IMR-90 (cell line): ENCODE results near the gene MRPL4.

Experiments used
- CHD1 ChIP-seq: IDR thresholded peaks from 2 replicates; pipeline ENCODE4 v1.6.1; 2012; ENCODE audit warnings: low read depth, low read length, improper control_type of control experiment
- CTCF ChIP-seq: conservative IDR thresholded peaks from 2 replicates; pipeline ENCODE4 v1.5.1; 2012; ENCODE audit warnings: mild to moderate bottlenecking, low read depth, low read length, improper control_type of control experiment
- FOS ChIP-seq: fragments of 150-350 bp; IDR thresholded peaks from 2 replicates; pipeline ENCODE4 v1.6.1; 2016; ENCODE audit warnings: low read depth, low read length
- POLR2A ChIP-seq: IDR thresholded peaks from 2 replicates; pipeline ENCODE4 v1.6.1; 2012; ENCODE audit warnings: mild to moderate bottlenecking, low read depth, low read length
- RAD21 ChIP-seq: IDR thresholded peaks from 2 replicates; pipeline ENCODE4 v1.6.1; 2012; ENCODE audit warnings: low read length, improper control_type of control experiment
- SMC3 ChIP-seq: fragments of 150-350 bp; IDR thresholded peaks from 2 replicates; pipeline ENCODE4 v1.6.1; 2016; ENCODE audit warnings: low read depth, mild to moderate bottlenecking, antibody characterized with exemption, low read length, moderate library complexity

GRCh38 chr19:10211061-10211460 lies 41.0 kb upstream of the MRPL4 start:
- TF ChIP-seq CTCF = no peak
- TF ChIP-seq POLR2A = no peak
- no peak for TF ChIP-seq CHD1
- TF ChIP-seq FOS = no peak
- no peak for TF ChIP-seq RAD21
- TF ChIP-seq SMC3 = no peak
